Body of pancreas (tissue), 4 donors: Measurements from ENCODE around the gene TBX15. TPM values are rescaled to one million over a fixed set of nuclear protein-coding genes. Genes with fewer than 3 reads are reported as not detected.

ENCODE experiments used
- ATAC-seq: fragments of 150-250 bp; one replicate; pipeline ENCODE4 v1.9.1; 2016
- DNase-seq, 4 donors: peaks; one replicate each; pipeline ENCODE4 v3.0.0-alpha.2; 2019
- H3K27ac ChIP-seq, 4 donors: fragments of 200-600 bp; sonication (generic); 1 replicate in 3 of 4; 2 replicates in 1 of 4; pipeline versions ENCODE4 v1.5.1 to v1.6.1; 2016 to 2019; ENCODE audit warnings: mild to moderate bottlenecking in 1 of 4, mixed read lengths in 1 of 4, moderate library complexity in 1 of 4
- H3K27me3 ChIP-seq, 2 donors: fragments of 200-600 bp; sonication (generic); one replicate each; pipeline ENCODE4 v1.6.0; 2016; ENCODE audit warnings: mild to moderate bottlenecking in 1 of 2
- H3K36me3 ChIP-seq, 2 donors: fragments of 200-600 bp; sonication (generic); replicated peaks in 1 of 2; 2 replicates each; pipeline ENCODE4 v1.5.1; 2016; ENCODE audit warnings: low read depth in 2 of 2; ENCODE audit not compliant: insufficient read depth in 1 of 2
- H3K4me1 ChIP-seq: fragments of 200-600 bp; sonication (generic); one replicate; pipeline ENCODE4 v1.6.0; 2016
- H3K4me3 ChIP-seq, 2 donors: fragments of 200-600 bp; sonication (generic); 1 replicate in 1 of 2; 2 replicates in 1 of 2; pipeline ENCODE4 v1.5.1; 2016 to 2019
- H3K9me3 ChIP-seq, 3 donors: fragments of 200-600 bp; sonication (generic); 1 replicate in 2 of 3; 2 replicates in 1 of 3; pipeline ENCODE4 v1.5.1; 2016
- POLR2A ChIP-seq, 3 donors: fragments of 450-650 bp; IDR thresholded peaks; one replicate each; pipeline ENCODE4 v1.6.1; 2016; ENCODE audit warnings: antibody characterized with exemption in 3 of 3, mild to moderate bottlenecking in 2 of 3
- WGBS, 2 donors: methylation state at CpG; one replicate each; pipeline ENCODE4 v1.1.5; 2017; 5-methylcytosine and 5-hydroxymethylcytosine counted together
- intact Hi-C: fragments of 100-400 bp; cut with DNase I; formaldehyde crosslinking; loops from one replicate; pipeline ENCODE4 v1.15.1; 2023
- total RNA-seq, 2 donors: library from RNA; depleted of rRNA; stranded (reverse); fragments of >200 nt; gene quantifications; one replicate each; pipeline ENCODE4 v1.1.0, GENCODE V29; 2016
- TF ChIP-seq, protein P1 (sequence below), 7 experiments: fragments of 450-650 bp in 4 of 7; fragments of 200-600 bp in 3 of 7; sonication (generic) in 3 of 7; IDR thresholded peaks; one replicate each; pipeline ENCODE4 v1.5.1; 2016 to 2019; ENCODE audit warnings: antibody characterized with exemption in 7 of 7

TBX15 gene
- total RNA-seq, 2 donors from 2014 or later: not detected

DNA sequence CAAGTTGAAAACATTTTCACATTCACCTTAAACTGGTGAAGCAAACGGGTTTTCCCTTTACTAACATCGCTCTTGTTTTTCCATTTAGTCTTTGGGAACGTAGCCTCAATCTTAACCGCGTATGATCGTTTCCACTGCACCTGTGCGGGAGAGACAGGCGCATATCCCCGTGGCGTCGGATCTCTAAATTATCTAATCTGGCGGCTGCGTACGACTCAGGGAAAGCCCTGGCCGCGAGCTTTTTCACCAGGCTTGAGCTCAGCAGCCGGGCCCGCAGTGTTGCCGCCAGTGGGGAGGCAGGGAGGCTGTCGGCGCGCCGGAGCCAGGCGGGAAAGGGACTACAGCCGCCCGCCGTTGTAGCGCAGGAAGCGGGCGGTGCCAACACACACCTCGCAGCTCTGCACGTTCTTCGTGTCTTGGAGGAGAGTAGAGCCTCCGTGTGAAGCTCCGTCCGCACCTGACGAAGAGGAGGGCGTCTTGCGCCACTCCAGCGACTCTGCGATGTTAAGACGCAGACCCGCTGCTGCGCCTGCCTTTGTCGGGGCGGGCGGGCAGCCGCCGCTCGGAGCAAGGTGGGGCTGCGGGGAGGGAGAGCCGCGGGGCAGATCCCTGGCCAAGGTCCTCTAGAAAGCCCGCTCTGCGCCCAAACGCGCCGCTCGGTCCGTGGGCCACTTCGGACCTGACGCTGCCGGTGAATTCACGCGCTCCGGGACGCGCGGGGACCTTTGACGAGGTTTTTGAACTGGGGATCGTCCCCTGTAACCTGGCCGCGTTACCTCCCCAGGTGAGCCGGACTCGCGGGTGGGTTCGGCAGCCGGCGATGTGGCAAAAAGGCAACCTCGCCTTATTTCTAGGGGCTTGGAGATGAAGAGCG, 18.5 kb upstream of the TBX15 start:
- no peak overlapping the region for H3K27ac ChIP-seq
- no peak overlapping the region for H3K4me3 ChIP-seq
- ATAC-seq (no peak), DNase-seq (no peak)
- H3K36me3 ChIP-seq: no peaks in the 10 kb centered on the region
- no peaks in the 10 kb centered on the region for H3K9me3 ChIP-seq
- TF ChIP-seq, protein P1, sequence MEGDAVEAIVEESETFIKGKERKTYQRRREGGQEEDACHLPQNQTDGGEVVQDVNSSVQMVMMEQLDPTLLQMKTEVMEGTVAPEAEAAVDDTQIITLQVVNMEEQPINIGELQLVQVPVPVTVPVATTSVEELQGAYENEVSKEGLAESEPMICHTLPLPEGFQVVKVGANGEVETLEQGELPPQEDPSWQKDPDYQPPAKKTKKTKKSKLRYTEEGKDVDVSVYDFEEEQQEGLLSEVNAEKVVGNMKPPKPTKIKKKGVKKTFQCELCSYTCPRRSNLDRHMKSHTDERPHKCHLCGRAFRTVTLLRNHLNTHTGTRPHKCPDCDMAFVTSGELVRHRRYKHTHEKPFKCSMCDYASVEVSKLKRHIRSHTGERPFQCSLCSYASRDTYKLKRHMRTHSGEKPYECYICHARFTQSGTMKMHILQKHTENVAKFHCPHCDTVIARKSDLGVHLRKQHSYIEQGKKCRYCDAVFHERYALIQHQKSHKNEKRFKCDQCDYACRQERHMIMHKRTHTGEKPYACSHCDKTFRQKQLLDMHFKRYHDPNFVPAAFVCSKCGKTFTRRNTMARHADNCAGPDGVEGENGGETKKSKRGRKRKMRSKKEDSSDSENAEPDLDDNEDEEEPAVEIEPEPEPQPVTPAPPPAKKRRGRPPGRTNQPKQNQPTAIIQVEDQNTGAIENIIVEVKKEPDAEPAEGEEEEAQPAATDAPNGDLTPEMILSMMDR (IDR thresholded peaks at IDR 0.05): no peak
- no peak for TF ChIP-seq POLR2A (IDR thresholded peaks at IDR 0.05)
- H3K4me1 ChIP-seq: peaks cover 28% of the 10 kb centered on the region
- WGBS, 2 donors: 4% methylated on average over 15 to 73 of the region's 81 CpGs
- intact Hi-C loops: loop anchor here (10.0 kb wide), 1 partner anchor 932 kb away; no protein-coding TSS in a partner anchor
- H3K27me3 ChIP-seq: peaks cover 0 to 27% of the 10 kb centered on the region in 2 donors

DNA sequence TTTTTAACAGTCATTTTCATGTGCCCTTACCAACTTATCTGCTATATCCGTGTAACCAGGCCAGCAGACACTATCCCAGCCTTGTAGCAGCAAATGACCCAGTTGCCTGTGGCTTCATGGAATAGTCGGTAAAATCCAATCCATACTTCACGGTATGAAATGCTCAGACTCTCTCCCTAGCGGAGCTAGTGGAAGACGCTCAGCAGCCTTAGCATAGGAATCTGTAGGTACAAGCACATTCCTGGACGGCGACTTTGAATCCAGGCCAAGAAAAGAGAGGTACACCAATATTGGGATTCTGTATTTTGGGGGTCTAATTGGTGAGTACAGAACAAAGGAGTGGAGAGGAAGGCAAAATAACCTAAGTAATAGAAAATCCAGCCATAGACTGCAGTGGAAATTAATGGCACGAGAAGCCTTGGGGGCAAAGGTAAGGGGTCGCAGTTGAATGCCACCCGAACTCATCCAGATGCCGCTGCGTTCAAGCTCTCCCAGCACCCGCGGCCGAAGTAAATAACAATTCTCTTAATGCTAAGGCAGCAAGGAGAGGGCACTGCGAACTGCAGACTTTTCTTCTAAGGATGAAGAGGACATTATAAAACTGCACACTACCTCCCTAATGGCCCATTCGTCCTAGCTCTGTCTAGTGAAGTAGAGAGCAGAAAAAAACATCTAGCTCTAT, 17.7 kb upstream of the TBX15 start:
- H3K4me1 ChIP-seq: peaks cover 33% of the 10 kb centered on the region
- TF ChIP-seq, protein P1 (IDR thresholded peaks at IDR 0.05): no peak
- TF ChIP-seq POLR2A (IDR thresholded peaks at IDR 0.05): no peak
- H3K27ac ChIP-seq: no peak overlapping the region
- H3K9me3 ChIP-seq: no peaks in the 10 kb centered on the region
- intact Hi-C loops: loop anchor here (10.0 kb wide), 1 partner anchor 931 kb away; no protein-coding TSS in a partner anchor
- ATAC-seq (no peak), DNase-seq (no peak)
- WGBS, 2 donors: 10 to 11% methylated on average over 17 of the region's 17 CpGs
- peaks cover 0 to 31% of the 10 kb centered on the region in 2 donors for H3K27me3 ChIP-seq
- no peak overlapping the region for H3K4me3 ChIP-seq
- H3K36me3 ChIP-seq: no peaks in the 10 kb centered on the region

DNA sequence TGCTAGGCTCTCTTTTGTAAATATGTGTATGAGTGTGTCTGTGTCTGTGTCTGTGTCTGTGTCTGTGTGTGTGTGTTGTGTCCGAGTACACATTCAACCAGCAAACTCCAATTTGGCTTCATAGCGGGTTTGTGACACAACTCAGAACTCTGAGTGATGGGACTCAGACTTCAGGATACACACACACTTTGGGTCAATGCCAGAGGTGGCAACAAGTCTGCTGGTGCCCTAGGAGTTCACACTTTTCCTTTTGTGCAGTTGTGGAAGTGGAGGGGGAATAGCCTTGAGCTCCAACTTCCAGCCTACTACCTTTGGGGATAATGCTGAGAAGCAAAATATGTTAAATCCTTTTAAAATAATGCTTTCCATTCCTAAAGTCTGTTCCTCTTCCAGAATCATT, 16.6 kb upstream of the TBX15 start:
- H3K4me3 ChIP-seq: no peak overlapping the region
- peaks cover 0 to 42% of the 10 kb centered on the region in 2 donors for H3K27me3 ChIP-seq
- DNase-seq (no peak), ATAC-seq (no peak)
- H3K36me3 ChIP-seq: no peaks in the 10 kb centered on the region
- peaks cover 41% of the 10 kb centered on the region for H3K4me1 ChIP-seq
- H3K9me3 ChIP-seq: no peaks in the 10 kb centered on the region
- no peak for TF ChIP-seq POLR2A (IDR thresholded peaks at IDR 0.05)
- TF ChIP-seq, protein P1 (IDR thresholded peaks at IDR 0.05): no peak
- intact Hi-C loops: loop anchor here (10.0 kb wide), 1 partner anchor 930 kb away; no protein-coding TSS in a partner anchor
- H3K27ac ChIP-seq: no peak overlapping the region
- 52 to 81% methylated on average over 2 of the region's 2 CpGs for WGBS, 2 donors

DNA sequence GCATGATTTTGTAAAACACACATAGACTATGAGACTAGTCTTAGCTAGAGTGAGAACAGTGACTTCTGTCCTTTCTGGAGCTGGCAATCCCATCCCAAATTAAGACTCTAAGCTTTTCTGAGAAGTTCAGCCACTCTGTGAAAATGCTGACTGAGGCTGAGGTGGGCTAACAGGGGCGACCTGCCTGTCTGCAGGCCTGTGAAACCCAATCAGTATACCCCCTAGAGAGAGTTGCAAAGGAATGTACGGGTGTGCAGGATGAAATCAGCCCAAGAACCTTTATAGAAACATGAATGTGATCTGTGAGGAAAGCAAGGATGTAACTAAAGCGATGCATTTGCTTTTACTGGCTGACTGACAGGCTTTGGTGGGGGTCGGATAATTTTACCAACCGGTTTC, 16.0 kb upstream of the TBX15 start:
- Histone ChIP-seq H3K27me3 (peaks cover 0 to 49% of the 10 kb centered on the region in 2 donors), H3K9me3 (no peaks in the 10 kb centered on the region), H3K4me3 (no peak overlapping the region), H3K4me1 (peaks cover 41% of the 10 kb centered on the region), H3K27ac (no peak overlapping the region), H3K36me3 (no peaks in the 10 kb centered on the region)
- no peak for TF ChIP-seq POLR2A (IDR thresholded peaks at IDR 0.05)
- TF ChIP-seq, protein P1 (IDR thresholded peaks at IDR 0.05): no peak
- intact Hi-C loops: loop anchor here (10.0 kb wide), 1 partner anchor 929 kb away; no protein-coding TSS in a partner anchor
- 32 to 43% methylated on average over 5 of the region's 5 CpGs for WGBS, 2 donors
- DNase-seq (no peak), ATAC-seq (no peak)
